ENCODE data around the gene WDR27.

DNA sequence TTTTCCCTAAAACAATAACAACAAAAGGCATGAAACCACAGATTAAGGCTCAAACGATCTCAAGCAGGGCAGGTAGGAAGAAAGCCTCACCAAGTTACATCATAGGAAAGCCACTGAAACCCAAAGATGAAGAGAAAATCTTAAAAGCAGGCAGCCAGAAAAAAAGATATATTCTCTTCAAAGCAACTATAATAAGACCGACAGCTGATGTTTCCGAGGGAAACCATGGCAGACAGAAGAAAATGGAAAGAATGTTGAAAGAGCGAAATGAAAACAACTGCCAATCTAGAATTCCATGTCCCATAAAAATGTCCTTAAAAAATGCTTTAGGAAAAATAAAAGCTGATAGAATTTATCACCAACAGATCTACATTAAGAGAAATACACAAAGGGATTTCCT lies 286.6 kb downstream of the WDR27 start:
- no peak for TF ChIP-seq CTCF (IDR thresholded peaks at IDR 0.05)
- TF ChIP-seq POLR2A (IDR thresholded peaks at IDR 0.05): no peak
- TF ChIP-seq POLR2AphosphoS5 (IDR thresholded peaks at IDR 0.05; ENCODE audit: insufficient read depth in 1 of 2, low read depth in 1 of 2): no peak
